ENCODE results near the gene COL26A1.

COL26A1 gene

DNA sequence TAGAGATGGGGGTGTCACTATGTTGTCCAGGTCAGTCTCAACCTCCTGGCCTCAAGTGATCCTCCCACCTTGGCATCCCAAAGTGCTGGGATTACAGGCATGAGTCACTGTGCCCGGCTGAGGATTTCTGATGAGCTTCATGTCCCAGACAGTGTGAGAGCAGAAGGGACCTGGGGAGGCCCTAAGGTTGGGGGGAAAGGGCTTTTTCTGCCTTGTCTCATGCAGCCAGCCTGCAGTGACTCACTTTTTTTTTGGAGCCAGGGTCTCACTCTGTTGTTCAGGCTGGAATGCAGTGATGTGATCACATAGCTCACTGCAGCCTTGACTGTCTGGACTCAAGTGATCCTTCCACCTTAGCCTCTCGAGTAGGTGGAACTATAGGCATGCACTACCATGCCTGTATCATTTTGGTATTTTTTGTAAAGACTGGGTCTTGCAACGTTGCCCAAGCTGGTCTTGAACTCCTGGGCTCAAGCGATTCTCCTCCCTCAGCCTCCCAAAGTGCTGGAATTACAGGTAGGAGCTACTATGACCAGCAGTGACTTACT lies 14.6 kb downstream of the COL26A1 start:
- TF ChIP-seq, protein P1, sequence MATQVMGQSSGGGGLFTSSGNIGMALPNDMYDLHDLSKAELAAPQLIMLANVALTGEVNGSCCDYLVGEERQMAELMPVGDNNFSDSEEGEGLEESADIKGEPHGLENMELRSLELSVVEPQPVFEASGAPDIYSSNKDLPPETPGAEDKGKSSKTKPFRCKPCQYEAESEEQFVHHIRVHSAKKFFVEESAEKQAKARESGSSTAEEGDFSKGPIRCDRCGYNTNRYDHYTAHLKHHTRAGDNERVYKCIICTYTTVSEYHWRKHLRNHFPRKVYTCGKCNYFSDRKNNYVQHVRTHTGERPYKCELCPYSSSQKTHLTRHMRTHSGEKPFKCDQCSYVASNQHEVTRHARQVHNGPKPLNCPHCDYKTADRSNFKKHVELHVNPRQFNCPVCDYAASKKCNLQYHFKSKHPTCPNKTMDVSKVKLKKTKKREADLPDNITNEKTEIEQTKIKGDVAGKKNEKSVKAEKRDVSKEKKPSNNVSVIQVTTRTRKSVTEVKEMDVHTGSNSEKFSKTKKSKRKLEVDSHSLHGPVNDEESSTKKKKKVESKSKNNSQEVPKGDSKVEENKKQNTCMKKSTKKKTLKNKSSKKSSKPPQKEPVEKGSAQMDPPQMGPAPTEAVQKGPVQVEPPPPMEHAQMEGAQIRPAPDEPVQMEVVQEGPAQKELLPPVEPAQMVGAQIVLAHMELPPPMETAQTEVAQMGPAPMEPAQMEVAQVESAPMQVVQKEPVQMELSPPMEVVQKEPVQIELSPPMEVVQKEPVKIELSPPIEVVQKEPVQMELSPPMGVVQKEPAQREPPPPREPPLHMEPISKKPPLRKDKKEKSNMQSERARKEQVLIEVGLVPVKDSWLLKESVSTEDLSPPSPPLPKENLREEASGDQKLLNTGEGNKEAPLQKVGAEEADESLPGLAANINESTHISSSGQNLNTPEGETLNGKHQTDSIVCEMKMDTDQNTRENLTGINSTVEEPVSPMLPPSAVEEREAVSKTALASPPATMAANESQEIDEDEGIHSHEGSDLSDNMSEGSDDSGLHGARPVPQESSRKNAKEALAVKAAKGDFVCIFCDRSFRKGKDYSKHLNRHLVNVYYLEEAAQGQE (IDR thresholded peaks at IDR 0.05; ENCODE audit: insufficient replicate concordance, low read depth), result no peak
- TF ChIP-seq, protein P2, sequence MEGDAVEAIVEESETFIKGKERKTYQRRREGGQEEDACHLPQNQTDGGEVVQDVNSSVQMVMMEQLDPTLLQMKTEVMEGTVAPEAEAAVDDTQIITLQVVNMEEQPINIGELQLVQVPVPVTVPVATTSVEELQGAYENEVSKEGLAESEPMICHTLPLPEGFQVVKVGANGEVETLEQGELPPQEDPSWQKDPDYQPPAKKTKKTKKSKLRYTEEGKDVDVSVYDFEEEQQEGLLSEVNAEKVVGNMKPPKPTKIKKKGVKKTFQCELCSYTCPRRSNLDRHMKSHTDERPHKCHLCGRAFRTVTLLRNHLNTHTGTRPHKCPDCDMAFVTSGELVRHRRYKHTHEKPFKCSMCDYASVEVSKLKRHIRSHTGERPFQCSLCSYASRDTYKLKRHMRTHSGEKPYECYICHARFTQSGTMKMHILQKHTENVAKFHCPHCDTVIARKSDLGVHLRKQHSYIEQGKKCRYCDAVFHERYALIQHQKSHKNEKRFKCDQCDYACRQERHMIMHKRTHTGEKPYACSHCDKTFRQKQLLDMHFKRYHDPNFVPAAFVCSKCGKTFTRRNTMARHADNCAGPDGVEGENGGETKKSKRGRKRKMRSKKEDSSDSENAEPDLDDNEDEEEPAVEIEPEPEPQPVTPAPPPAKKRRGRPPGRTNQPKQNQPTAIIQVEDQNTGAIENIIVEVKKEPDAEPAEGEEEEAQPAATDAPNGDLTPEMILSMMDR (IDR thresholded peaks at IDR 0.05; ENCODE audit: insufficient read depth, low read length), result no peak
- TF ChIP-seq GABPA (IDR thresholded peaks at IDR 0.05; ENCODE audit: low read depth), result no peak
- TF ChIP-seq POLR2AphosphoS5 (IDR thresholded peaks at IDR 0.05; ENCODE audit: low read depth), result no peak
- no peak for TF ChIP-seq SPI1 (IDR thresholded peaks at IDR 0.05; ENCODE audit: borderline replicate concordance, low read depth)

DNA sequence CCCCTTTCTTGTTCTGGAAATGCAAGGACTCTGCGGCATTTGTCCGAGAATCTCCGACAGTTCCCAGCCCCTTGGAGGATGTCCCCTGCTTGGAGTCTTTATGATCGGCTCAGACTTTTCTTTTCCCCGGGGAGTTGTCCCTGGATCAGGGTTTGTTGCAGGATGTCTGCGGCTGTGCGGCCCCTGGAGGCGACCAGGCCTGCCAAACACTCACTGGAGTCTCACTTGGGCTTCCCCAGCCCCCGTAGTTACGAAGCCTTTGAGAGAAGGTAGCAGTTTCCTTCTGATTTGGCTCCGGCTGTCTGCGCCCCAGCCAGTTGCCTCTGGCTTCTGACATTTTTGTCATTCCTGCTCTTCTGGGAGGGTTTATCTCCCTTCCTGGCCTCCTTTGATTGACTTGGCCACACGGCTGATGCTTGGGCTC lies 16.1 kb downstream of the COL26A1 start:
- no peak overlapping the region for H3K4me3 ChIP-seq (replicated peaks; ENCODE audit: insufficient read depth, low read length)
- H3K27me3 ChIP-seq (ENCODE audit: insufficient read depth, poor library complexity, severe bottlenecking), result peaks cover 6% of the 10 kb centered on the region
- H3K27ac ChIP-seq (replicated peaks), result no peak overlapping the region
- TF ChIP-seq SPI1 (IDR thresholded peaks at IDR 0.05; ENCODE audit: borderline replicate concordance, low read depth), result no peak
- no peak for TF ChIP-seq GABPA (IDR thresholded peaks at IDR 0.05; ENCODE audit: low read depth)
- no peak for TF ChIP-seq POLR2AphosphoS5 (IDR thresholded peaks at IDR 0.05; ENCODE audit: low read depth)
- TF ChIP-seq, protein P1 (IDR thresholded peaks at IDR 0.05; ENCODE audit: insufficient replicate concordance, low read depth), result no peak
- TF ChIP-seq, protein P2 (IDR thresholded peaks at IDR 0.05; ENCODE audit: insufficient read depth, low read length), result no peak
- no peak for DNase-seq (ENCODE audit: low read depth in 1 of 2, low spot score in 1 of 2)

More for the DNA sequence above, 14.6 kb downstream of the COL26A1 start:
- Histone ChIP-seq H3K27me3 (ENCODE audit: insufficient read depth, poor library complexity, severe bottlenecking) (peaks cover 6% of the 10 kb centered on the region), H3K4me3 (replicated peaks; ENCODE audit: insufficient read depth, low read length) (no peak overlapping the region), H3K27ac (replicated peaks) (no peak overlapping the region)
- DNase-seq (ENCODE audit: low read depth in 1 of 2, low spot score in 1 of 2), result no peak

DNA sequence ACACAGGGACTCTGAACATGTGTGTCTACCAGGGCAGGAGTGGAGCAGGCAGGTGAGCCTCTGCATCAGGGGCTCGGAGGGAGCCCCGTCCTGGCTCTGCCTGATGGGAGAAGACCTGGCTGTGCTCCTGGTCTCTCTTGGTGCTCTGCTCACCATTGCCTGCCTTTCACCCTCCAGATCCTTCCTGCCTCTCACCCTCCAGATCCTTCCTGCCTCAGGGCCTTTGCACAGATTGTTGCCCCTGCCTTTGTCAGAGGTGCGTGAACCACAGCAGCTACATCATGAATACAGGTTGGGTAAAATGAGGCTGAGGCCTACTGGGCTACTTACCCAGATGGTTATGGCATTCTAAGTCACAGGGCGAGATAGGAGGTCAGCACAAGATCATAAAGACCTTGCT lies 16.6 kb downstream of the COL26A1 start:
- no peak for TF ChIP-seq GABPA (IDR thresholded peaks at IDR 0.05; ENCODE audit: low read depth)
- TF ChIP-seq, protein P1 (IDR thresholded peaks at IDR 0.05; ENCODE audit: insufficient replicate concordance, low read depth), result no peak
- no peak for TF ChIP-seq POLR2AphosphoS5 (IDR thresholded peaks at IDR 0.05; ENCODE audit: low read depth)
- TF ChIP-seq, protein P2 (IDR thresholded peaks at IDR 0.05; ENCODE audit: insufficient read depth, low read length), result no peak
- no peak for TF ChIP-seq SPI1 (IDR thresholded peaks at IDR 0.05; ENCODE audit: borderline replicate concordance, low read depth)
- no peak overlapping the region for H3K27ac ChIP-seq (replicated peaks)
- H3K4me3 ChIP-seq (replicated peaks; ENCODE audit: insufficient read depth, low read length), result no peak overlapping the region
- peaks cover 6% of the 10 kb centered on the region for H3K27me3 ChIP-seq (ENCODE audit: insufficient read depth, poor library complexity, severe bottlenecking)
- DNase-seq (ENCODE audit: low read depth in 1 of 2, low spot score in 1 of 2), result no peak
